ENCODE data around the gene CYBC1.

The CYBC1 gene

GRCh38 chr17:82429824-82430223, 20.7 kb downstream of the CYBC1 start:
- Histone ChIP-seq H3K9me2 (replicated peaks; ENCODE audit: low read depth, low read length) (no peaks in the 10 kb centered on the region), H2AFZ (ENCODE audit: low read length) (peak overlapping the region; percentile 35; the same call in 1 of the 2 replicates), H3F3A (ENCODE audit: low read depth) (peaks cover 7% of the 10 kb centered on the region; the same call in 1 of the 2 replicates), H3K79me2 (ENCODE audit: insufficient read depth, low read length) (peaks cover 16% of the 10 kb centered on the region), H3K4me1 (ENCODE audit: insufficient read depth, low read length, poor library complexity, severe bottlenecking) (peaks cover 48% of the 10 kb centered on the region), H3K27me3 (ENCODE audit: insufficient read depth, low read length, poor library complexity, severe bottlenecking) (no peaks in the 10 kb centered on the region), H3K36me3 (ENCODE audit: insufficient read depth, low read length) (no peaks in the 10 kb centered on the region), H3K4me3 (ENCODE audit: low read length, poor library complexity, severe bottlenecking) (peak overlapping the region; percentile 73), H3K9me3 (ENCODE audit: insufficient read depth, low read depth, low read length) (no peaks in the 10 kb centered on the region), H3K4me2 (ENCODE audit: low read depth, low read length, poor library complexity, severe bottlenecking) (peak overlapping the region; percentile 80), H3K9ac (ENCODE audit: low read depth, low read length, poor library complexity, severe bottlenecking) (peak overlapping the region; percentile 68), H4K20me1 (ENCODE audit: insufficient read depth, low read length, poor library complexity, severe bottlenecking) (no peaks in the 10 kb centered on the region)
- no peak for TF ChIP-seq EZH2phosphoT487 (IDR thresholded peaks at IDR 0.05; ENCODE audit: borderline replicate concordance)
- no peak for TF ChIP-seq CTCF (conservative IDR thresholded peaks at IDR 0.05; ENCODE audit: low read length)

- Histone ChIP-seq H3K79me2 (ENCODE audit: insufficient read depth, low read length) (peaks cover 16% of the 10 kb centered on the region), H3K9me3 (ENCODE audit: insufficient read depth, low read depth, low read length) (no peaks in the 10 kb centered on the region), H3K9me2 (replicated peaks; ENCODE audit: low read depth, low read length) (no peaks in the 10 kb centered on the region), H3K4me2 (ENCODE audit: low read depth, low read length, poor library complexity, severe bottlenecking) (peak overlapping the region; percentile 80), H3K27me3 (ENCODE audit: insufficient read depth, low read length, poor library complexity, severe bottlenecking) (no peaks in the 10 kb centered on the region), H4K20me1 (ENCODE audit: insufficient read depth, low read length, poor library complexity, severe bottlenecking) (no peaks in the 10 kb centered on the region), H3K9ac (ENCODE audit: low read depth, low read length, poor library complexity, severe bottlenecking) (peak overlapping the region; percentile 68), H2AFZ (ENCODE audit: low read length) (no peak overlapping the region), H3K4me1 (ENCODE audit: insufficient read depth, low read length, poor library complexity, severe bottlenecking) (peaks cover 39% of the 10 kb centered on the region), H3K4me3 (ENCODE audit: low read length, poor library complexity, severe bottlenecking) (peak overlapping the region; percentile 73), H3K36me3 (ENCODE audit: insufficient read depth, low read length) (no peaks in the 10 kb centered on the region), H3F3A (ENCODE audit: low read depth) (peaks cover 7% of the 10 kb centered on the region; the same call in 1 of the 2 replicates)
- no peak for TF ChIP-seq CTCF (conservative IDR thresholded peaks at IDR 0.05; ENCODE audit: low read length)
- TF ChIP-seq EZH2phosphoT487 (IDR thresholded peaks at IDR 0.05; ENCODE audit: borderline replicate concordance): no peak
Observed at GRCh38 chr17:82428546-82428945, 22.0 kb downstream of the CYBC1 start.

GRCh38 chr17:82424863-82425159, 25.7 kb downstream of the CYBC1 start:
- H3F3A ChIP-seq (ENCODE audit: low read depth): 0 out of 2 replicates have a peak, but pooled peaks cover 4% of the 10 kb centered on the region
- TF ChIP-seq EZH2phosphoT487 (IDR thresholded peaks at IDR 0.05; ENCODE audit: borderline replicate concordance): no peak
- no peak for TF ChIP-seq CTCF (conservative IDR thresholded peaks at IDR 0.05; ENCODE audit: low read length)
- H3K36me3 ChIP-seq (ENCODE audit: insufficient read depth, low read length): no peaks in the 10 kb centered on the region
- H3K79me2 ChIP-seq (ENCODE audit: insufficient read depth, low read length): peaks cover 20% of the 10 kb centered on the region
- no peaks in the 10 kb centered on the region for H4K20me1 ChIP-seq (ENCODE audit: insufficient read depth, low read length, poor library complexity, severe bottlenecking)
- no peaks in the 10 kb centered on the region for H3K27me3 ChIP-seq (ENCODE audit: insufficient read depth, low read length, poor library complexity, severe bottlenecking)
- H3K4me3 ChIP-seq (ENCODE audit: low read length, poor library complexity, severe bottlenecking): no peak overlapping the region
- H3K9me2 ChIP-seq (replicated peaks; ENCODE audit: low read depth, low read length): no peaks in the 10 kb centered on the region
- no peak overlapping the region for H2AFZ ChIP-seq (ENCODE audit: low read length)
- H3K9me3 ChIP-seq (ENCODE audit: insufficient read depth, low read depth, low read length): no peaks in the 10 kb centered on the region
- peaks cover 23% of the 10 kb centered on the region for H3K4me1 ChIP-seq (ENCODE audit: insufficient read depth, low read length, poor library complexity, severe bottlenecking)
- peak overlapping the region; percentile 44 for H3K4me2 ChIP-seq (ENCODE audit: low read depth, low read length, poor library complexity, severe bottlenecking)
- peak overlapping the region; percentile 51 for H3K9ac ChIP-seq (ENCODE audit: low read depth, low read length, poor library complexity, severe bottlenecking)
